H9 (cell line): ENCODE measurements around the gene INMT. TPM values are rescaled to one million over a fixed set of nuclear protein-coding genes. Genes with fewer than 3 reads are reported as not detected.

Experiments used
- DNase-seq: peaks from one replicate; pipeline ENCODE4 v3.0.0-alpha.2; 2017
- H2AFZ ChIP-seq: one replicate; pipeline ENCODE4 v1.6.1; 2013; ENCODE audit warnings: mild to moderate bottlenecking, low read length, control low read depth, moderate library complexity
- H2AK5ac ChIP-seq: 2 replicates; pipeline ENCODE4 v1.6.1; 2013; ENCODE audit warnings: low read length, control low read depth, mixed read lengths; ENCODE audit not compliant: insufficient read length
- H2BK120ac ChIP-seq: one replicate; pipeline ENCODE4 v1.6.1; 2013; ENCODE audit warnings: low read depth, mild to moderate bottlenecking, low read length, control low read depth, inconsistent platforms; ENCODE audit not compliant: poor library complexity, severe bottlenecking
- H2BK12ac ChIP-seq: 2 replicates; pipeline ENCODE4 v1.6.1; 2013; ENCODE audit warnings: low read length, control low read depth, mixed read lengths, low read depth; ENCODE audit not compliant: insufficient read length
- H2BK15ac ChIP-seq: 2 replicates; pipeline ENCODE4 v1.6.1; 2013; ENCODE audit warnings: low read depth, low read length, control low read depth
- H2BK20ac ChIP-seq: one replicate; pipeline ENCODE4 v1.6.1; 2013; ENCODE audit warnings: low read depth, mild to moderate bottlenecking, low read length, control low read depth, inconsistent platforms; ENCODE audit not compliant: poor library complexity, severe bottlenecking
- H2BK5ac ChIP-seq: 2 replicates; pipeline ENCODE4 v1.6.1; 2013; ENCODE audit warnings: low read length, control low read depth, mixed read lengths; ENCODE audit not compliant: insufficient read length
- H3K14ac ChIP-seq: 2 replicates; pipeline ENCODE4 v1.6.1; 2013; ENCODE audit warnings: low read length, control low read depth; ENCODE audit not compliant: insufficient read depth
- H3K18ac ChIP-seq: 2 replicates; pipeline ENCODE4 v1.6.1; 2013; ENCODE audit warnings: low read depth, mild to moderate bottlenecking, mixed read lengths, low read length, control low read depth; ENCODE audit not compliant: insufficient read length
- H3K23ac ChIP-seq: 2 replicates; pipeline ENCODE4 v1.6.1; 2013; ENCODE audit warnings: low read length, control low read depth, mixed read lengths, low read depth; ENCODE audit not compliant: insufficient read length
- H3K23me2 ChIP-seq: 2 replicates; pipeline ENCODE4 v1.6.1; 2013; ENCODE audit warnings: low read depth, mild to moderate bottlenecking, mixed read lengths, low read length, control low read depth; ENCODE audit not compliant: insufficient read length, poor library complexity, severe bottlenecking
- H3K27ac ChIP-seq: 2 replicates; pipeline ENCODE4 v1.5.1; 2013; ENCODE audit warnings: low read length, control low read depth, mixed read lengths, low read depth; ENCODE audit not compliant: insufficient read length
- H3K27me3 ChIP-seq: 2 replicates; pipeline ENCODE4 v1.6.1; 2013; ENCODE audit warnings: low read length, control low read depth, inconsistent platforms; ENCODE audit not compliant: insufficient read depth
- H3K4ac ChIP-seq: 2 replicates; pipeline ENCODE4 v1.6.1; 2013; ENCODE audit warnings: low read depth, mild to moderate bottlenecking, control low read depth, inconsistent platforms, low read length, moderate library complexity
- H3K4me1 ChIP-seq: 2 replicates; pipeline ENCODE4 v1.6.1; 2013; ENCODE audit warnings: low read length, control low read depth, inconsistent platforms; ENCODE audit not compliant: insufficient read depth
- H3K4me2 ChIP-seq: 2 replicates; pipeline ENCODE4 v1.6.1; 2013; ENCODE audit warnings: low read length, control low read depth, mixed read lengths; ENCODE audit not compliant: insufficient read length, insufficient read depth
- H3K56ac ChIP-seq: 2 replicates; pipeline ENCODE4 v1.6.1; 2013; ENCODE audit warnings: low read depth, mild to moderate bottlenecking, mixed read lengths, low read length, control low read depth; ENCODE audit not compliant: insufficient read length
- H3K79me1 ChIP-seq: 2 replicates; pipeline ENCODE4 v1.6.1; 2013; ENCODE audit warnings: low read depth, mild to moderate bottlenecking, moderate library complexity, low read length, control low read depth, inconsistent platforms; ENCODE audit not compliant: insufficient read depth, poor library complexity, severe bottlenecking
- H3K79me2 ChIP-seq: 2 replicates; pipeline ENCODE4 v1.6.1; 2013; ENCODE audit warnings: low read length, control low read depth, inconsistent platforms; ENCODE audit not compliant: insufficient read depth
- H3K9ac ChIP-seq: 2 replicates; pipeline ENCODE4 v1.6.1; 2013; ENCODE audit warnings: low read length, control low read depth, mixed read lengths; ENCODE audit not compliant: insufficient read length; ENCODE audit errors: extremely low read depth
- H3K9me3 ChIP-seq: one replicate; pipeline ENCODE4 v1.6.1; 2013; ENCODE audit warnings: low read depth, low read length, inconsistent platforms; ENCODE audit not compliant: control insufficient read depth
- H3T11ph ChIP-seq: one replicate; pipeline ENCODE4 v1.6.1; 2013; ENCODE audit warnings: mild to moderate bottlenecking, low read length, control low read depth, inconsistent platforms
- H4K20me1 ChIP-seq: one replicate; pipeline ENCODE4 v1.6.1; 2013; ENCODE audit not compliant: control insufficient read depth, insufficient read length, insufficient read depth
- H4K5ac ChIP-seq: 2 replicates; pipeline ENCODE4 v1.6.1; 2013; ENCODE audit warnings: low read depth, mild to moderate bottlenecking, mixed read lengths, low read length, control low read depth; ENCODE audit not compliant: insufficient read length
- H4K8ac ChIP-seq: replicated peaks from 2 replicates; pipeline ENCODE4 v1.6.1; 2013; ENCODE audit warnings: low read length, control low read depth, mixed read lengths, low read depth; ENCODE audit not compliant: insufficient read length
- H4K91ac ChIP-seq: 2 replicates; pipeline ENCODE4 v1.6.1; 2013; ENCODE audit warnings: low read depth, mild to moderate bottlenecking, moderate library complexity, mixed read lengths, low read length, control low read depth; ENCODE audit not compliant: insufficient read length
- H3K27ac Mint-ChIP-seq, 3 experiments: 2 replicates in 2 of 3; 3 replicates in 1 of 3; pipeline ENCODE4 v1.8.0; 2020 to 2021; ENCODE audit warnings: mixed read lengths in 3 of 3, mild to moderate bottlenecking in 1 of 3, moderate library complexity in 1 of 3
- H3K27me3 Mint-ChIP-seq: 2 replicates; pipeline ENCODE4 v1.8.0; 2021; ENCODE audit warnings: low read depth, mild to moderate bottlenecking, moderate library complexity, mixed read lengths
- H3K36me3 Mint-ChIP-seq, 3 experiments: 2 replicates in 2 of 3; 3 replicates in 1 of 3; pipeline ENCODE4 v1.8.0; 2020 to 2021; ENCODE audit warnings: low read depth in 3 of 3, mixed read lengths in 3 of 3; ENCODE audit not compliant: insufficient read depth in 1 of 3
- H3K4me1 Mint-ChIP-seq, 2 experiments: 2 replicates each; pipeline ENCODE4 v1.8.0; 2020; ENCODE audit warnings: mixed read lengths in 2 of 2
- H3K4me3 Mint-ChIP-seq, 2 experiments: 2 replicates in 1 of 2; 3 replicates in 1 of 2; pipeline ENCODE4 v1.8.0; 2020 to 2021; ENCODE audit warnings: mild to moderate bottlenecking in 2 of 2, mixed read lengths in 2 of 2, moderate library complexity in 1 of 2
- H3K9me3 Mint-ChIP-seq, 2 experiments: 2 replicates in 1 of 2; 3 replicates in 1 of 2; pipeline ENCODE4 v1.8.0; 2020; ENCODE audit warnings: mild to moderate bottlenecking in 2 of 2, mixed read lengths in 2 of 2, moderate library complexity in 1 of 2
- CTCF ChIP-seq: fragments of 200-600 bp; sonication (generic); conservative IDR thresholded peaks from 3 replicates; pipeline ENCODE4 v1.8.0; 2021; ENCODE audit warnings: antibody characterized with exemption, mild to moderate bottlenecking
- WGBS: extraction: QIAGEN DNeasy Blood & Tissue Kit; methylation state at CpG from one replicate; pipeline ENCODE4 v1.1.7; 2013; ENCODE audit warnings: missing lambda C conversion rate, low lambda C conversion rate, mixed read lengths; ENCODE audit not compliant: insufficient read length; ENCODE audit errors: extremely low coverage; 5-methylcytosine and 5-hydroxymethylcytosine counted together
- total RNA-seq: library from RNA; stranded (reverse); gene quantifications from 2 replicates; pipeline ENCODE4 v1.2.1, GENCODE V29; 2021

Gene INMT
- total RNA-seq, 1 experiment from 2014 or later = 0.70 TPM

- no peak overlapping the region for H3K4me3 Mint-ChIP-seq
- H3K27ac Mint-ChIP-seq = no peak overlapping the region
- Histone ChIP-seq H3K9ac (no peak overlapping the region), H3K4me1 (no peaks in the 10 kb centered on the region), H2BK120ac (no peak overlapping the region), H2BK20ac (no peak overlapping the region), H2AK5ac (no peak overlapping the region), H2BK5ac (no peak overlapping the region), H4K20me1 (no peaks in the 10 kb centered on the region), H2BK12ac (no peak overlapping the region), H3K9me3 (no peaks in the 10 kb centered on the region), H2AFZ (no peak overlapping the region), H3K27me3 (no peaks in the 10 kb centered on the region), H3K18ac (no peak overlapping the region), H3T11ph (no peak overlapping the region), H3K27ac (no peak overlapping the region), H4K8ac (no peak overlapping the region), H4K5ac (no peak overlapping the region), H3K23me2 (no peaks in the 10 kb centered on the region), H3K79me2 (no peaks in the 10 kb centered on the region), H2BK15ac (no peak overlapping the region), H3K4ac (no peak overlapping the region), H3K4me2 (no peak overlapping the region), H3K79me1 (no peaks in the 10 kb centered on the region), H3K14ac (no peak overlapping the region), H4K91ac (no peak overlapping the region), H3K56ac (no peak overlapping the region), H3K23ac (no peak overlapping the region)
- peaks cover 0 to 7% of the 10 kb centered on the region in 2 experiments; a peak in 1 of 4 replicates for H3K4me1 Mint-ChIP-seq
- no peaks in the 10 kb centered on the region for H3K36me3 Mint-ChIP-seq
- WGBS = no CpG with 5 or more reads among the region's 12 CpGs
- TF ChIP-seq CTCF = no peak
- no peak for DNase-seq
- H3K27me3 Mint-ChIP-seq = peaks cover 6% of the 10 kb centered on the region
- no peaks in the 10 kb centered on the region for H3K9me3 Mint-ChIP-seq
These were observed 7.9 kb upstream of the INMT start for GRCh38 chr7:30744075-30744417.
